SW480 (cell line): Measurements from ENCODE around the gene DNAJB6.
"Not testable (repeated sequence)": the region's sequence is repeated elsewhere in the genome, so short reads cannot be mapped to it uniquely, and the experiment has no call there.

Source experiments
- DNase-seq: peaks from one replicate; pipeline ENCODE4 v3.0.0-alpha.2; 2016; ENCODE audit warnings: low spot score

DNAJB6 gene

DNA sequence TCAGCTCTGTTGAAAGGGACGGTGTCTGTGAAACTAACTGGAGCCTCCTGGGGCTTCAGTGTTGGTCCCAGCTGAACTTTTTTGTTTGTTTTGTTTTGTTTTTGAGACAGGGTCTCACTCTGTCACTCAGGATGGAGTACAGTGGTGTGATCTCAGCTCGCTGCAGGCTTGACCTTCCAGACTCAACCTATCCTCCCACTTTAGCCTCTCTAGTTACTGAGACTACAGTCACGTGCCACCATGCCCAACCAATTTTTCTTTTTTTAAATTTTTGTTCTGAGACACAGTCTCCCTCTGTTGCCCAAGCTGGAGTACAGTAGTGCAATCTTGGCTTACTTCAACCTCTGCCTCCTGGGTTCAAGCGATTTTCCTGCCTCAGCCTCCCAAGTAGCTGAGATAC lies 13.4 kb upstream of the DNAJB6 start:
- no peak for DNase-seq

DNA sequence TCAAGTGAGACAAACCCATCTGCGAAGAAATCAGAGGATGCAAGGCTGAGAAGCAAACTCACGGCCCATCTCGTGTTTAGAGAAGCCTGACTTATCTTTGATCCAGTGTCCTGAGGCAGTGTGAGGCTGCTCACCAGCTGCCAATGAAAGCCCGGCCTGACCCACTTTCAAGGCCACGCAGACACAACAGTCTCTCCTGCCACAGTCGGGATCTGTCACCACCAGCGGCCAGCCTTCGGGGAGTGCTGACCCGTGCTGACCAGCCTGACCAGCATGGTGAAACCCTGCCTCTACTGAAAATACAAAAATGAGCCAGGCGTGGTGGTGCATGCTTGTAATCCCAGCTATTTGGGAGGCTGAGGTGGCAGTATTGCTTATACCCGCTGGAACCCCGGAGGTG lies 7.4 kb upstream of the DNAJB6 start:
- no peak for DNase-seq

DNA sequence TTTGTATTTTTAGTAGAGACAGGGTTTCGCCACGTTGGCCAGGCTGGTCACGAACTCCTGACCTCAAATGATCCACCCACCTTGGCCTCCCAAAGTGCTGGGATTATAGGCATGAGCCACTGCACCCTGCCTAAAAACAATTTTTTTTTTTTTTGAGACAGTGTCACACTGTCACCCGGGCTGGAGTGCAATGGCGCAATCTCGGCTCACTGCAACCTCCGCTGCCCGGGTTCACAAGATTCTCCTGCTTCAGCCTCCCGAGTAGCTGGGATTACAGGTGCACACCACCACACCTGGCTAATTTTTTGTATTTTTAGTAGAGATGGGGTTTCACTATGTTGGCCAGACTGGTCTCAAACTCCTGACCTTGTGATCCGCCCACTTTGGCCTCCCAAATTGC lies 6.2 kb upstream of the DNAJB6 start:
- not testable (repeated sequence) for DNase-seq

DNA sequence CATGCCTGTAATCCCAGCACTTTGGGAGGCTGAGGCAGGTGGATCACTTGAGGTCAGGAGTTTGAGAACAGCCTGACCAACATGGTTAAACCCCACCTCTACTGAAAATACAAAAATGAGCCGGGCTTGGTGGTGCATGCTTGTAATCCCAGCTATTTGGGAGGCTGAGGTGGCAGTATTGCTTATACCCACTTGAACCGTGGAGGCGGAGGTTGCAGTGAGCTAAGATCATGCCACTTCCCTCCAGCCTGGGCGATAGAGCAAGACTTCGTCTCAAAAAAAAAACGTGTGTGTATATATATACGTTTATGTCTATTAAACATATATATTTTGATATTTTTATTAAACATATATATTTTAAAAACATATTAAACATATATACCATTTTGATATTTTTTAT lies 5.8 kb upstream of the DNAJB6 start:
- DNase-seq, result not testable (repeated sequence)

DNA sequence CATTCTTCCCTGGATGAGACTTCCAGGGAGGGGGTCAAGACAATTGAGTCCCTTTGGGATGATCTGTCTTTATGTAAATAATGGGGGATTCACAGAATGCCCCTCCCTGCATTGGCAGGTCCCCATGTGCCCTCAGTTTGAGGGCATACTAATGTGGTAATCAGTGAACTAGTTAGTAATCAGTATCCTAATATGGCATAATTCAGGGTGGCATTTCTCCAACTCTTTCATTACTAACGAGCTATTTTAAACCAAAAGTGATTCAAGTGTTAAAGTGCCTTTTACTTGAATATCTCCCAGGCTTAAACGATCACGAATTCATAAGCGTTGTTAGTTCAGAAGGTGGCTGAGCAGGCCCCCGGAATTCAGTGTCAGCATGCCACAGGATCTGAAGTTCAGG lies 1.6 kb upstream of the DNAJB6 start:
- DNase-seq, result no peak

DNA sequence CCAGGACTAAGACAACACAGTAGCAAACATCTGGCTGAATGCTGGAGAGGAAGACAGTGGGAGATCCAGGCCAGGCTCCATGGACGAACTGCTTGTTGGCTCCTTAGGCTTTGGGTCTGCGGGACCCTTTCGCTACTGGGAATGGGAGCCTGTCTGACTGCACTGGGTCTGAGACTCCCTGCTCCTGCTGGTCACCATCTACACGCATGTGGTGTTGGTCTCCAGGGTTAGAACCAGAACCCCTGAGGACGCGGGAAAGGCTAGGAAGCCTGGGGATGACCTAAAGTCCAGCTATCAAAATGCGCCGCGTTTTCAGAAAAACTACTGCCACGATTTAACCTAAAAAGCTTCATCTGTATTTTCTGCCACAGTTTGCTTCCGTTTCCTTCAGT lies 817 bp upstream of the DNAJB6 start:
- no peak for DNase-seq

DNA sequence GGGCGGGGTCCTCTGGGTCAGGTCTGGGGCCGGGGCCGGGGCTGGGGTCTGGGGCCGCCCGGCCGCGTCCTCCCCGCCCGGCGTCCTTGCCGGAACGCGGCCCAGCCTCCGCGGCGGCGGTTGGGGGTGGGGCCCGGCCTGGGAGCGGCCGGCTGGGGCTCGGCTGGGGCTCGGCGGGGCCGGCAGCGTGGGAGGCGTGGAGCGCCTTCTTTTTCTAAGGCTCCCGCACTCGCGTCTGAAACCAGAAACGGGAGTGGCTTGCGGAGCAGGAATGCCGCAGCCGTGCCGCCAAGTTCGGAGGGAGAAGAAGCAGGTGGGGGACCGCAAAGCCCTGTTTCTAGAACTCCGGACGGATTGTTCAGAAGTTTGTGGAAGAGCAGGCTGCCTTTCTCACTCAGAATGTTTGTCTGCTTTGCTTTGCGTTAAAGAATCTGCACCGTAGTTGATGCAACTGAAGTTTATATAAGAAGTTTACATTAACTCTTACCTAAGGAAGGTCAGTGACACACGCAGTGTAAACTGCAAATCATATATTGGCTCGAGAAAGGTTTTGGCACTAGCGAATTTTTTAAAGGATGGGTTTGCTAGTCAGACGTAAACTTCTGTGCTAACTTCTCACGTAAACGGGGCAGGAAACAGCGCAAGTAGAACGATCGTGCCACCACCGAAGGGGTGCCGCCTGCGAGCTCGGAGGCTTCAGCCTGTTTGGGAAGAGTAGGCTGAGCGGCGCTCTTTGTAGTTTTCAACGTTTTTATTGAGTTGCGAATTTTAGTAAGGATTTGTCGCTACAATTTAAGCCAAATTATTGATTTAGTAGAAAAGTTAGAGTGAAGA lies 729 bp downstream of the DNAJB6 start:
- peak; percentile 62 for DNase-seq

DNA sequence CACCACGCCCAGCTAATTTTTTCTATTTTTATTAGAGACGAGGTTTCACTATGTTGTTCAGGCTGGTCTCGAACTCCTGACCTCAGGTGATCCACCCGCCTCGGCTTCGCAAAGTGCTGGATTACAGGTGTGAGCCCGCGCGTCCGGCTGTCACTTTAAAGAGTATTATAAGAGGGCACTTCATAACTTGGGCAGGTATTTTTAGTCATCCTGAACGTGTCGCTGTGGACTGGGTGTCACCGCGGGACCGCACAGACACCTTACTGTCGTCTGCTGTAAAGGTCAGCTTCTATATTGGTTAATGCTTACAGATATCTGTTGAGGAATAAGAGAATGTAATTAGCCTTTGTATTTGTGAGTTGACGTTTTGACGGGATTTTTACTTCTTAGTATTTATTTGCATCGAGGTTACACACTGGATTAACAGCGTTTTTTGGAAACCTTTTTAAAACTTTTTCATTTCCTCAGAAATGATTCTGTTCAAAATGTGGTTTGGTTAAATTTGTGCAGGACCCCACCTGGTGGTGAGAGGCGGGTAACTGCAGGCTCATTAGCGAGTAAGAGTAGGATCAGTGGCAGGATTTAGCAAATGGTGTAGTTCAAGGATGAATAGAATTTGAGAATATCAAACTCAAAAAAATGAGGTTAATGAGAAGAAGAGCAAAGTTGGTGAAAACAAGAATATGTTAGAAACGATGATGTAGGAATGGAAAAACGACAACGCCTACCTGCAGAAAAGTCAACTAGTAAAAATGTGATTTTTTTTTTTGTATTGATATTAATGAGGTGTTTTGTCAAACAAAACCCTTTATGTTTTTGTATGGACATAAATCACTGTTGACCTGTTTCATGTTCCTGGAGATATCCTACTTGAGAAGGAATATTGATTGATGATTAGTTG lies 3.2 kb downstream of the DNAJB6 start:
- DNase-seq, result peak; percentile 54

DNA sequence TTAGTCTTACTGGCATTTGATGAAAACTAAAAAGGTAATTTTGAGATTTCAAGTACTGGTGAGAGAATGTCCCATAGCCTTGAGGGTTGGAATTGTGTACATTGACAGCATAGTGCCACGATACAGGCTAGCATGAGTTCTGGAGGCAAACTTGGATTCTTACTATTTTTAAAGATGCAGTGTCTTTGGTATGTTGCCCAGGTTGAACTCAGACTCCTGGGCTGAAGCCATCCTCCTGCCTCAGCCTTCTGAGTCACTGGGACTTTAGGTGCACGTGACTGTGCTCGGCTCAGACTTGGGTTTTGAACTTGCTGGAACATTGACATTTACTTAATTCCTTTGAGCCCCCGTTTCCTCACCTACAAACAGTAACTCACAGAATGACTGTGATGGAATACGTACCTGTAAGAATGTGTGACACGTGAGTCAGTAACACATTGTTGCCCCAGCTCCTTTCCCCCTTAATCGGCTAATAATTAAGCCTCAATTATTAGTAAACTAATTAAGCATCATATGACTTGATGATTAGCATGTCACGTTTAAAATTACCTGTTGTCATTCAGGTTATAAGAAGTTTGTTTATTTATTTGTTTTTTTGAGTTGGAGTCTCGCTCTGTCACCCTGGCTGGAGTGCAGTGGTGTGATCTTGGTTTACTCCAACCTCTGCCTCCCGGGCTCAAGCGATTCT lies 10.6 kb downstream of the DNAJB6 start:
- no peak for DNase-seq

DNA sequence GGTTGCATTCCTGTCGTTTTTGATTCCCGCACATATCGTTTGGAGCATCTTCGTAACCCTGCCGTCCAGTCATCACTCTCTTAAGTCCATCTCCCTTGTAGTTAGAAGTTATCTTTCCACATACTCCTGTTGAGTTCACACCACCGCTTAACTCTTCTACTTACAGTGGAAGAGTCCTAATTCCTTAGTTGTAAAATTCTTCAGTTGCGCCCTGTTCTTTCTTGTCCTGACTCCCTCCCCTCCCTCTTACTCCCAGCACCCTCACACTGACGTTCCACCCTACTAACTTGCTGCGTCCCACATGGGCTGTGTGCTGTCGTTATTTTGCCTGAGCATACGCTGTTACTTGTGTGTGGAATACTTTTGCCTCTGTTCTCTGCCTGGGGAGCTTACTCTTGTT lies 11.7 kb downstream of the DNAJB6 start:
- no peak for DNase-seq

DNA sequence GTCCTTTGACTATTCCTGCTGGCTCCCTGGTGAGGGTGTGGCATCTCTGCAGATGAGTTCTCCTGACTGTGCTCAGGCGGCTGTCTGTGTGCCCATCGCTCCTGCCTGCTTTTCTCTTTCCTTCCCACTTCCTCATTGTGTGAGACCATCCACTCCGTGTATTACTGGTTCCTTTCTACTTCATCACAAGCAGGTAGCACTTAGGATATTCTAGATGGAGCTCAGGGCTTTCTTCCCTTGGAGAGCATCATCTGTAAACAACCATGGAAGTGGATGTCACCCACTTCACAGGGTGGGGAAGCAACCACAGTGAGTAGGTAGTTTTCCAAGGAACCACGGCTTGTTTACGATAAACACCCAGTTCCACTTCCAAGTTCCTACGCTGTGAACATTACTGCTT lies 15.7 kb downstream of the DNAJB6 start:
- DNase-seq, result no peak

DNA sequence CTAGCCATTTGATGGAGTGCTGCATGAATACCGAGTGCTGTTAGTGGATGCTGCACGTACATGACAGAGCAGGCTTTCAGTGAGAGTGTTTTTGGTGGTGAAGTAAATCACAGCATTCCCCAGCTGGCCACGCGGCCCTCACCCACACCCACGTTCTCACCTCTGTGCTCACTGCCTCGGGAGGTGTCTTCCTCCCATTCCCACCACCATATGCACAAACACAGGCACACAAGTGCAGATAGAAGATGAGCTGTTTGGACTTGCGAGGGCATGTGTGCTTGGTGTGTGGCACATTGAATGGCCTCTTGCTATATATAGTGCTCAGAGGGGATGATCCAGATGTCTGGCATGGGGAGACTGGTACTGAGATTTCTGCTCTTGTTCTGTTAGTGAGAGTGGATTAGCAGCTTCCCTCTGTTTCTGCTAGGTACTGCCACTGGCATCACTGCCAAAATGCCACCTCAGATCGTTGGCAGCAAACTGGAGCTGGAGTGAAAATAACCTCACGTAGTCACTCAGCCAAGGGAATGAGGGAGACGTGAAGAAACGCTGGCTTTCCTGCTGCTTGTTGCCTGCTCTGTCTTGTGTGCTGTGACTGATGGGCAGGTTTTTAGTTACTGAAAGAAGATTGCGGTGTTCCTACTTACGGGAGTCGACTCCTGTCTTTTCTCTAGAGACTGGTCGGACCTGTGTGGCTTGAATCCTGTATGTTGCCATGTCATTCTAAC lies 19.1 kb downstream of the DNAJB6 start:
- DNase-seq, result no peak

DNA sequence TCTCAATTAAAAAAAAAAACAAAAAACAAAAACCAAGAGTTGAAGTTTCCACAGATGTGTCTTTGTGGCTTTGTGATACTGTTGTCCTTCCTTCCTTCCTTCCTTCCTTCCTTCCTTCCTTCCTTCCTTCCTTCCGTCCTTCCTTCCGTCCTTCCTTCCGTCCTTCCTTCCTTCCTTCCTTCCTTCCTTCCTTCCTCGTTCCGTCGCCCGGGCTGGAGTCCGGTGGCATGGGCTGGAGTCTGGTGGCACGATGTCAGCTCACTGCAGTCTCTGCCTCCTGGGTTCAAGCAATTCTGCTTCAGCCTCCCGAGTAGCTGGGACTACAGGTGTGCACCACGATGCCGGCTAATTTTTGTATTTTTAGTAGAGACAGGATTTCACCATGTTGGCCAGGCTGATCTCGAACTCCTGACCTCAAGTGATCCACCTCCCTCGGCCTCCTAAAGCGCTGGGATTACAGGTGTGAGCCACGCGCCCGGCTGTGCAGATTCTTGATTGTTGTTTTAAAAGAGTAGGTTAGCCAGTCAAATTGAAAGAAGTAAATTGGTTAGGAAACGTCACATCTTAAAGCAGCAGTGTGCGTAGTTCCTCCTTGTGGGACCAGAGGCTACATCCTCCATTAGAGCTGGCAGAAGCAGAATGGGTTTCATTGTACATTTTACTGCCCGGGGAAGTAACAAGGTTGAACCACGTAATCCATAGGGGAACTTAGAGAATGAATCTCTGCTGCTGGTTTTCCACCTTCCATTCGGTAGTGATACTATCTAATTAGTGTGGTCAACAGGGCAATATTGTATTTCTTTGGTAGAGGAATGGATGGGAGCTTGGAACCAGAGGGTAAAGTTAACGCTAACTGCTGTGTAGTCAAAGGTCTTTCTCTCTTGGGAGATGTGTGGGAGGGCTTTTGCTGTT lies 20.6 kb downstream of the DNAJB6 start:
- DNase-seq, result no peak

DNA sequence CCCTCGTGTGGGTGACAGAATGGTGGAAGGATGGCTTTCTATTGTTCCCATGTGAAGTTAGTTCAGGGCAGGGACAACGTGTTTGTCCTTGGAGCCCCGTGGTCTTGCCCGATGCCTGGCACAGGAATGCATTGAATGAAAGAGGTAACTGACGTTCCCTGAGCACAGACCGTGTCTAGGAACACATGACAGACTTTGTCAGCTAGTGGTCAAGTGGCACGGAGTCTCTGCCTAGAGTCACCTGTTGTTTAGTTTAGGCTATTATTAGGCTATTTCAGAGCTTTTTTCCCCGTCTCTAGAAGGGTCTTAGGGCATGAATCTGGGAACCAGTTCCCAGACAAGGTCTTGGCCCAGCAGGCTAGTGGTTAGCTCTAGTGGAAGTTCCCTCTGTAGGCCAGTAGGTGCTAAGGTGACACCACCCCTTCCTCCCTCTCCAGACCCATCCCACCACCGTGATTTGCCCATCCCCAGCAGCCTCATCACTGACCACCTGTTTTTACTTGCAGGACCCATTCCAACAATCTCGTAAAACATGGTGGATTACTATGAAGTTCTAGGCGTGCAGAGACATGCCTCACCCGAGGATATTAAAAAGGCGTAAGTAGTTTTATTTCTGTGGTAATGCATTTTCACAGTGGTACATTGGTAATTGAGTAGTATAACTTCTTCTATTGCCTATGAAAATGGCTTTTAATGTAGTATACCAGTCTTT lies 21.4 kb downstream of the DNAJB6 start:
- DNase-seq, result no peak

DNA sequence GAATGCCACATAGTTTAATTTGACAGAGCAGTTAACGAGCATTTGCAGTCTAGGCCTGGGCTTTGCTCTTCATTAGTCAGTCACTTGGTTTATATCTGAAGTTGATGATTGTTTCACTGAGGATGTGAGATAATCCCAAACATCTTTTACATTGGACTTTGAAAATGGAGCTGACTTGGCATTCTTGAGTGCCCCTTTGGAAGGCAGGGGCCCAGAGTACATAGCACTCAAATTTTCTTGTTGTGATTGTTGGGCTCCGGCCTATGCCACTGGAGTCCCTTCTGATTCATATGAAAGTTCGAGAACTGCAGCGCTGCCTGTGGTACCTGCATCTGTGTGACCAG lies 21.9 kb downstream of the DNAJB6 start:
- DNase-seq, result no peak

DNA sequence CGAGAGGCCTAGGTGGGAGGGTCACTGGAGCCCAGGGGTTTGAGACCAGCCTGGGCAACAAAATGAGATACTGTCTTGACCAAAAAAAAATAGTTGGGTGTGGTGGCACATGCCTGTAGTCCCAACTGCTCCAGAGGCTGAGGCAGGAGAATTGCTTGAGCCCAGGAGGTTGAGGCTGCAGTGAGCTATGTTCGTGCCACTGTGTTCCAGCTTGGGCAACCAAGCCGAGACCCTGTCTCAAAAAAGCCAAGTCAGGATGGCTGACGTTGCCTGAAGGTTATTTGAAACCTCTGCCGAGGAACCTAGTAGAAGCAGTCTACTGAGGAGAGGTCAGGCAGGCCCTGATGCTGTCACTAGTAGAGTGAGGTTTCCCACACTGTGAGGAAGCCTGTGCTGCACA lies 22.8 kb downstream of the DNAJB6 start:
- DNase-seq, result no peak

DNA sequence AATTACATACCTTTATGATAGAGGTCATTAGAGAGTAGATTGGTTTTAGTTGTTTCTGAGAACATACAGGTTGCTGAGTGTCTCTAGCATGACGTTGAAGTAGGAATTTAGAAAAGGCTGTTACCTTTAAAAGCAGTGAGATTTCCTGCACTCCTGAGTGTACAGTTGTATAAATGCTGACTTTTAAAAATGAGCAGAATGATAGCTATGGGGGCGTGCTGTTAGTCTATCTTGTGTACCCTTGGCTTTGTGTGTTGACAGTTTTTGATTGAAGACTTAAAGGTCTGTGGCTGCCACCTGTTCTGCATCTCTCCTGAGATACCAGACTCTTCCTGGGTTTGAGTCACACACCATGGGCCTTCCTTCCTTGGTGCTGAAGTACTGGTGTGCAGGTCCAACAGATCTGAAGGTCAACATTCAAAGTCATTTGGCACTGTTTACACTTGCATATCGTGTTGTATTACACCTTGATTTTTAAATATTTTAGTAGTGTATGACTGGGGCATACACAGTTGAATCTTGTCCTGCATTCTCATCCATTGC lies 23.8 kb downstream of the DNAJB6 start:
- no peak for DNase-seq

DNA sequence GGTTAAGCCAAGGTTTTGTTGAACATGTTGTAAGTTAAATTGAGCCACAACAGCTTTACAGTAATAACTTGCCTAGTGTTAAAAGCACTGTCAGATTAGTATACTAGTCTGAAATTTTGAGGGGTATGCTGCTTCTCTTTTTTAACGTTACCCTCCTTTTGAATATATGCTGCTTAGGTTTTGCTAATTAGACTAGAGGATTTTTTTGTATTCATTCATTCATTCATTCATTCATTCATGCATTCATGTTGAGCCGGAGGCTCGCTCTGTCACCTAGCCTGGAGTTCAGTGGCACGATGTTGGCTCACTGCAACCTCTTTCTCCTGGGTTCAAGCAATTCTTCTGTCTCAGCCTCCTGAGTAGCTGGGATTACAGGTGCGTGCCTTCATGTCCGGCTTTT lies 24.7 kb downstream of the DNAJB6 start:
- no peak for DNase-seq

DNA sequence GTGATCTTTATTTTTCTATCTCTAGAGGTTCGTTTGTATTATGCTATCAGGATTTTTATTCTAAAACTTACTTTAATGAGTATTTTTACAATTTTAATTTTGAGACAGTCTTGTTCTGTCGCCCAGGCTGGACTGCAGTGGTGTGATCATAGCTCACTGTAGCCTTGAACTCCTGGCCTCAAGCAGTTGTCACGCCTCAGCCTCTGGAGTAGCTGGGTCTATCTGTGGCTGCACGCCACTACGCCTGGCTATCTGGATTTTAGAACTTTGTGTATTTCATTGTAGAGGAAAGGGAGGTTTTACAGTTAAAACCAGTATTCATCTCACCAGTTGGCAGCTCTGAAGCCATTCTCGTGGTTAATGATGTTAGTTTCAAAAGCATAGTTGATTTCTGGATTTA lies 25.9 kb downstream of the DNAJB6 start:
- no peak for DNase-seq

DNA sequence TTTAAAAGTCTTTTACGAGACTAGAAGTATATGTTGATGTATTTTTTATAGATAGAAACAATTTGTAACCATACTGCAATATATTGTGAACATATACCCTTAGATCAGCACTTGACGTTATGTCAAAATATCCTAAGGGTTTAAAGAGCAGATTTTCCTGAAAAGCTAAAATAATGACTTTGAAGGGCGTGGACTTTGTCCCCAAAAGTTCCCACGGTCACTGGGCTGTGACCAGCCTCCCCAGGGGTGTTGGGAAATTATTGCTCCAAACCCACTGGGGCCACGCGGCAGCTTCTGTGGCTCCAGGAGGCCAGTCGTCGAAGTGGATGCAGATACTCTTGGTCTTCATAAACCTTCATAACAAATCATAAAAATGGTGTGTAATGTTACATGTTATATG lies 29.9 kb downstream of the DNAJB6 start:
- DNase-seq, result no peak
